GM18867 (cell line): ENCODE results near the gene SUMF1.

Source experiments
- ATAC-seq: cut with Tn5 transposase; IDR thresholded peaks from one replicate; pipeline ENCODE4 v1.9.1; 2021; ENCODE audit warnings: mild to moderate bottlenecking, moderate library complexity; ENCODE audit not compliant: unreplicated experiment

Gene SUMF1

GRCh38 chr3:4394567-4394966, 72.5 kb downstream of the SUMF1 start:
- no peak for ATAC-seq

GRCh38 chr3:4394048-4394447, 73.0 kb downstream of the SUMF1 start:
- ATAC-seq: no peak

- ATAC-seq: no peak
These were observed 74.1 kb downstream of the SUMF1 start for GRCh38 chr3:4392992-4393391.

GRCh38 chr3:4387210-4388204, 79.6 kb downstream of the SUMF1 start:
- no peak for ATAC-seq

GRCh38 chr3:4385201-4385600, 81.9 kb downstream of the SUMF1 start:
- no peak for ATAC-seq

- ATAC-seq: no peak
These were observed 87.1 kb downstream of the SUMF1 start for GRCh38 chr3:4380013-4380412.

- no peak for ATAC-seq
These were observed 90.6 kb downstream of the SUMF1 start for GRCh38 chr3:4376499-4376898.

- ATAC-seq: no peak
These were observed 91.2 kb downstream of the SUMF1 start for GRCh38 chr3:4375911-4376310.

- ATAC-seq: no peak
These were observed 93.4 kb downstream of the SUMF1 start for GRCh38 chr3:4373669-4374068.

GRCh38 chr3:4362523-4362922, 104.5 kb downstream of the SUMF1 start:
- no peak for ATAC-seq

- ATAC-seq: no peak
These were observed 106.3 kb downstream of the SUMF1 start for GRCh38 chr3:4360817-4361216.

- no peak for ATAC-seq
These were observed 107.1 kb downstream of the SUMF1 start for GRCh38 chr3:4359805-4360502.

- no peak for ATAC-seq
These were observed 108.8 kb downstream of the SUMF1 start for GRCh38 chr3:4358273-4358672.

- ATAC-seq: no peak
These were observed 110.3 kb downstream of the SUMF1 start for GRCh38 chr3:4356546-4357410.

GRCh38 chr3:4356220-4356540, 110.9 kb downstream of the SUMF1 start:
- ATAC-seq: no peak

- no peak for ATAC-seq
These were observed 111.5 kb downstream of the SUMF1 start for GRCh38 chr3:4355401-4356219.

- peak; percentile 8 for ATAC-seq
These were observed 115.2 kb downstream of the SUMF1 start for GRCh38 chr3:4351872-4352271.

- ATAC-seq: peak; percentile 53
These were observed 115.8 kb downstream of the SUMF1 start for GRCh38 chr3:4351164-4351855.

GRCh38 chr3:4350789-4351163, 116.3 kb downstream of the SUMF1 start:
- peak; percentile 91 for ATAC-seq

GRCh38 chr3:4343258-4343657, 123.8 kb downstream of the SUMF1 start:
- no peak for ATAC-seq
